Endothelial cell of umbilical vein (primary cell): Measurements from ENCODE around the gene VIPR1. TPM values are rescaled to one million over a fixed set of nuclear protein-coding genes. Genes with fewer than 3 reads are reported as not detected.

Source experiments
- BruUV-seq: library from RNA; stranded (reverse); fragments of 400-500 nt; replicated peaks from 2 replicates; lab custom pipeline; 2021; lab: Mats Ljungman, UMichigan
- CTCF ChIA-PET: fragments of 300-600, 350-600 bp; sonication (Branson Sonifier 250); formaldehyde crosslinking; loops from one replicate; lab custom pipeline; 2021; ENCODE audit warnings: antibody characterized with exemption, inconsistent platforms; lab: Charles Lee
- POLR2A ChIA-PET: fragments of 300-600, 350-600 bp; sonication (Branson Sonifier 250); formaldehyde crosslinking; loops from one replicate; lab custom pipeline; 2021; ENCODE audit warnings: antibody characterized with exemption, inconsistent platforms; lab: Charles Lee
- DNase-seq: peaks from one replicate; pipeline ENCODE4 v3.0.0-alpha.2; 2011; ENCODE audit warnings: low read depth, low spot score
- FAIRE-seq: peaks from 2 replicates; lab custom pipeline; 2011; peaks lifted over from hg19 to GRCh38; lab: Jason Lieb, UNC
- H2AFZ ChIP-seq: 2 replicates; pipeline ENCODE4 v1.6.0; 2012; ENCODE audit warnings: low read depth, low read length, control low read depth, inconsistent platforms
- H3K27ac ChIP-seq: 2 replicates; pipeline ENCODE4 v1.5.1; 2011; ENCODE audit warnings: low read depth, mild to moderate bottlenecking, control low read depth, low read length, moderate library complexity; ENCODE audit not compliant: insufficient read depth
- H3K27me3 ChIP-seq, 2 experiments: 2 replicates each; pipeline versions ENCODE4 v1.6.0 to v1.6.1; 2011; ENCODE audit warnings: low read length in 2 of 2, mixed read lengths in 1 of 2; ENCODE audit not compliant: control insufficient read depth in 2 of 2, insufficient read depth in 2 of 2
- H3K36me3 ChIP-seq, 2 experiments: 2 replicates in 1 of 2; 3 replicates in 1 of 2; pipeline ENCODE4 v1.5.1; 2011; ENCODE audit warnings: low read length in 2 of 2, mild to moderate bottlenecking in 1 of 2, moderate library complexity in 1 of 2; ENCODE audit not compliant: control insufficient read depth in 2 of 2, insufficient read depth in 2 of 2; ENCODE audit errors: extremely low read depth in 1 of 2
- H3K4me1 ChIP-seq: 3 replicates; pipeline ENCODE4 v1.5.1; 2011; ENCODE audit warnings: mild to moderate bottlenecking, low read length; ENCODE audit not compliant: control insufficient read depth, insufficient read depth; ENCODE audit errors: extremely low read depth
- H3K4me2 ChIP-seq: 2 replicates; pipeline ENCODE4 v1.6.1; 2011; ENCODE audit warnings: low read length, control low read depth, mixed read lengths; ENCODE audit not compliant: insufficient read depth
- H3K4me3 ChIP-seq, 3 experiments: fragments of 200-600 bp in 1 of 3; sonication (generic), shearing (Covaris generic) in 1 of 3; replicated peaks in 1 of 3; 2 replicates each; pipeline ENCODE4 v1.5.1; 2011 to 2016; ENCODE audit warnings: control low read depth in 3 of 3, low read length in 3 of 3, mild to moderate bottlenecking in 2 of 3, inconsistent platforms in 1 of 3, low read depth in 1 of 3, moderate library complexity in 1 of 3; ENCODE audit not compliant: insufficient read depth in 1 of 3
- H3K79me2 ChIP-seq: 2 replicates; pipeline ENCODE4 v1.6.0; 2012; ENCODE audit warnings: low read length, inconsistent platforms; ENCODE audit not compliant: control insufficient read depth, insufficient read depth
- H3K9ac ChIP-seq: replicated peaks from 2 replicates; pipeline ENCODE3; 2011; ENCODE audit warnings: low read length, control low read depth; ENCODE audit not compliant: insufficient read depth; ENCODE audit errors: extremely low read depth
- H3K9me1 ChIP-seq: replicated peaks from 3 replicates; pipeline ENCODE4 v1.6.0; 2011; ENCODE audit warnings: mild to moderate bottlenecking, low read length; ENCODE audit not compliant: control insufficient read depth, insufficient read depth; ENCODE audit errors: extremely low read depth
- H3K9me3 ChIP-seq: replicated peaks from 2 replicates; pipeline ENCODE4 v1.5.1; 2012; ENCODE audit warnings: low read length, inconsistent platforms; ENCODE audit not compliant: control insufficient read depth, insufficient read depth
- H4K20me1 ChIP-seq: replicated peaks from 2 replicates; pipeline ENCODE3; 2011; ENCODE audit warnings: mild to moderate bottlenecking, low read length; ENCODE audit not compliant: control insufficient read depth, insufficient read depth; ENCODE audit errors: extremely low read depth
- FOS ChIP-seq: IDR thresholded peaks from 2 replicates; pipeline ENCODE4 v1.6.1; 2011; ENCODE audit warnings: mild to moderate bottlenecking, low read length, moderate library complexity, borderline replicate concordance; ENCODE audit not compliant: insufficient read depth
- JUN ChIP-seq: IDR thresholded peaks from 2 replicates; pipeline ENCODE4 v1.6.1; 2011; ENCODE audit warnings: borderline replicate concordance, low read depth; ENCODE audit not compliant: insufficient read length, insufficient read depth
- MYC ChIP-seq: IDR thresholded peaks from one replicate; pipeline ENCODE4 v1.6.1; 2011; ENCODE audit warnings: mild to moderate bottlenecking, low read depth, low read length
- POLR2A ChIP-seq: IDR thresholded peaks from 2 replicates; pipeline ENCODE4 v1.6.1; 2012; ENCODE audit warnings: low read depth, mild to moderate bottlenecking, control low read depth, low read length
- POLR2AphosphoS5 ChIP-seq: IDR thresholded peaks from 2 replicates; pipeline ENCODE4 v1.6.1; 2012; ENCODE audit warnings: low read depth, mild to moderate bottlenecking, control low read depth, low read length, moderate library complexity; ENCODE audit not compliant: insufficient read depth
- dilution Hi-C: fragments of 300-500 bp; cut with MboI; formaldehyde crosslinking; loops from one replicate; pipeline ENCODE4 v1.15.0; 2019; ENCODE audit warnings: low sequenced_read_pairs; ENCODE audit not compliant: extremely low pct_ligation_motif_present
- intact Hi-C: fragments of 100-400 bp; cut with micrococcal nuclease; formaldehyde crosslinking; loops from one replicate; pipeline ENCODE4 v1.10.0; 2022
- polyA plus RNA-seq, 4 experiments: library from polyadenylated mRNA; depleted of rRNA in 3 of 4; stranded (reverse) in 3 of 4; unstranded in 1 of 4; fragments of >200 nt; gene quantifications; 2 replicates each; pipeline versions ENCODE4 v1.2.1 to v1.2.3, GENCODE V29; 2011 to 2012; ENCODE audit warnings: missing spikeins in 1 of 4
- total RNA-seq: library from RNA; stranded (reverse); gene quantifications from 2 replicates; pipeline ENCODE4 v1.2.3, GENCODE V29; 2021

VIPR1 gene
- total and polyA plus RNA-seq, 2 donors (not counting 3 experiments of a cell fraction or from before 2014, with no cell fraction given): 3.8 to 4.7 TPM

DNA sequence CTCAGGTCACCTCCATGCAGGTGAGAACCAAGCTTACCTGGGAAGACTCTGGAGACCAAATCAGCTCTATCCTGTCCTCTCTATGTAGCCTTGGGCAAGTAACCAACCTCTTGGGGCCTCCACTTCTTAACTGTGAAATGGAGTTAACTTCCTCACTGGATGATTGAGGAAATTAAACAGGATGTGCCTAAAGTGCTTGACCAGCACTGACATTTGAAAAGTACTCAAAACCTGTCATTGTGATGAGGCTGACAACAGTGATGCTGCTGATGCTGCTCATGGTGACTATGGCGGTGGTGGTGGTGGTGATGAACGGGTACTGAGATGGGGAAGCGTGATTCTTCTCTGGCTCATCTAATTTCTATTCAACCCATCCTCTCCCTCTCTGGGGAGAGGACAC is 22.3 kb downstream of the VIPR1 start:
- Histone ChIP-seq H3K79me2 (no peaks in the 10 kb centered on the region), H2AFZ (no peak overlapping the region), H3K9me1 (no peaks in the 10 kb centered on the region), H3K9me3 (no peaks in the 10 kb centered on the region), H3K9ac (no peak overlapping the region), H3K4me2 (no peak overlapping the region), H4K20me1 (no peaks in the 10 kb centered on the region), H3K4me1 (peaks cover 4% of the 10 kb centered on the region), H3K27me3 (no peaks in the 10 kb centered on the region), H3K36me3 (no peaks in the 10 kb centered on the region), H3K4me3 (no peak overlapping the region), H3K27ac (no peak overlapping the region)
- BruUV-seq: no TSS peak
- intact Hi-C loops (no loop called here), dilution Hi-C loops (no loop called here)
- ChIA-PET CTCF (interaction anchor here (2.4 kb wide), 1 partner anchor 15 kb away, joined by 5 read pairs; no protein-coding TSS in a partner anchor), POLR2A (no interaction called here)
- TF ChIP-seq JUN (no peak), MYC (no peak)
- FAIRE-seq (no peak), DNase-seq (no peak)

DNA sequence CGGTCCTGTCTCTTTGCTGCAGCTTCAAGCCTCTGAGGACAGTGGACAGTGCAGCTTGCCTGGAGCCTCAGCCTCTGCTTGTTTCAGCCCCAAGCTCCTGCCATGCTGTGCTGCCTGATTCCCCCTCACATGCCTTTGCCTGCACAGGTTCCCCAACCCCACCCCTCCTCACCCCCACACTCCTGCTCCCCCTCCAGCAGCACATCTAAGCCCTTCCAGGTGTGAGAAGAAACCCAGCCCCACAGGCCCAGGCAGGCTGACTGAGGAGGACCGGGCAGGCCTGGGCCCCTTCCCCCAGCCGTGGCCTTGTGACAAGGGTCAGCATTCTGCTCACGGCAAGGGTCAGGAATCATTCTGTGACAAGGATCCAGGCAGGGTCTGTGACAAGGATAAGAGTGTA is 22.8 kb downstream of the VIPR1 start:
- Histone ChIP-seq H3K79me2 (no peaks in the 10 kb centered on the region), H3K27ac (no peak overlapping the region), H3K9ac (no peak overlapping the region), H3K4me3 (no peak overlapping the region), H3K9me3 (no peaks in the 10 kb centered on the region), H3K27me3 (peaks cover 0 to 2% of the 10 kb centered on the region in 2 experiments), H3K36me3 (no peaks in the 10 kb centered on the region), H2AFZ (no peak overlapping the region), H3K9me1 (no peaks in the 10 kb centered on the region), H3K4me1 (peaks cover 2% of the 10 kb centered on the region), H3K4me2 (no peak overlapping the region), H4K20me1 (no peaks in the 10 kb centered on the region)
- FAIRE-seq: no peak
- intact Hi-C loops: no loop called here
- no peak for DNase-seq
- dilution Hi-C loops: no loop called here
- ChIA-PET POLR2A (no interaction called here), CTCF (interaction anchor here (2.4 kb wide), 1 partner anchor 14 kb away, joined by 5 read pairs; no protein-coding TSS in a partner anchor)
- TF ChIP-seq POLR2A (no peak), POLR2AphosphoS5 (no peak), JUN (no peak), MYC (no peak), FOS (no peak)
- no TSS peak for BruUV-seq
